GM21737 (cell line): ENCODE measurements around the gene EFCAB8.
"Not testable (repeated sequence)": the region's sequence is repeated elsewhere in the genome, so short reads cannot be mapped to it uniquely, and the experiment has no call there.

Experiments
- ATAC-seq: cut with Tn5 transposase; IDR thresholded peaks from one replicate; pipeline ENCODE4 v1.9.1; 2021; ENCODE audit warnings: mild to moderate bottlenecking, moderate library complexity; ENCODE audit not compliant: unreplicated experiment

The EFCAB8 gene

GRCh38 chr20:32839982-32840285, 18.8 kb upstream of the EFCAB8 start:
- ATAC-seq = no peak

GRCh38 chr20:32841174-32841573, 17.5 kb upstream of the EFCAB8 start:
- ATAC-seq = no peak

- ATAC-seq = no peak
Observed at GRCh38 chr20:32841632-32842031, 17.1 kb upstream of the EFCAB8 start.

DNA sequence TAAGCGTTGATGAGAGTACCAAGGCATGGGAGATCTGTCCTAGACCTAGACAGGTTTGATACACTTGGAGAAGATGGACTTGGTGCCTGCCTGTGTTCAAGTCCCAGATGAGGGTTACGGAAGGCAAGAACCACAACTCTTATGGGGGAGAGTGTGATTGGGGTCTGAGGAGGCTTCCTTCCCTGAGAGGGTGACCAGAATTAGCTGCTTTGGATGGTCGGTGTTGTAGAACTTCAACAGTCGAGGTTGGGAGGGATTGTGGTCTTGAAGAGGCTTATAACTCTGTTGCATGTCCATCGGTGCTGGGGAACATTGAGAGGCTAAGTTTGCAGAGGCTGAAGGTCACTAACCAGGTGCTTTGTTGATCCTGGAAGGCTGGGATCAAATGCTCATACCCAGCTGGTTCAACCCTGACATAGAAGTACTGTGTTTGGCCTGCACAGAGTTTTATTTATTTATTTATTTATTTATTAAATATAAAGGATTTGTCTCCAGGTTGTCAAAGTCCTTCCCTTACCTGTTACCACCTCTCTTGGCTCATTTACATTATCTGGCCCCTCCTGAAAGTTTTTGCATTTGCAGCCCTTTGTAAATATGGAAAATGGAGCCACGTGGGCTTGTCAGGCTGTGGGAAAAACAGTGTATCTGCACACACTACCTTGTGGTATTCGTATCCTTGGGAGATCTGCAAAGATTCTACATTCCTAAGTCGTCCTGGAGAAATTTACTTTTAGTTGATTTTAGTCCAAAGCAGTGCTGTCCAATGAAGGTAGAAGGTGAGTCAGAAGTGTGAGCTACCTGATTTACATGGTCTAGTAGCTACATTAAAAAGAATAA, 15.8 kb upstream of the EFCAB8 start:
- ATAC-seq = no peak

DNA sequence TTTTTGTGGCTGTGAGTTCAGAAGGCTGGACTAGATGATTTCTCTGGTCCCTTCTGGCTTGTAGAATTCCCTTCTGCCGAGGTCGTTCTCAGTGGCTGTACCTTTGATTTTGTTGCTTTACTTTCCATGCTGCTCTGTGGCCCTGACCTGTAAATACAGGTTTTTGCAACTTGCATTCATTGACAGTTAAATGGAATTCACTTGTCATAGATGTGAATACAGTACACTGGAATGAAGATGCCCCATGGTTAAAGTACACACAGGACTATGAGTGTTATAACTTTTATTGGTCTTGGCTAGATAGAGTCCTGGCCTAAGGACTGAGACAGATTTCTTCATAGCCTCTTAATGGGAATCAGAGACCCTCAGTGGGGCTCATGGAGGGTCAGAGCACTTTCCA, 12.9 kb upstream of the EFCAB8 start:
- no peak for ATAC-seq

GRCh38 chr20:32846852-32847251, 11.9 kb upstream of the EFCAB8 start:
- no peak for ATAC-seq

GRCh38 chr20:32847964-32848363, 10.8 kb upstream of the EFCAB8 start:
- no peak for ATAC-seq

DNA sequence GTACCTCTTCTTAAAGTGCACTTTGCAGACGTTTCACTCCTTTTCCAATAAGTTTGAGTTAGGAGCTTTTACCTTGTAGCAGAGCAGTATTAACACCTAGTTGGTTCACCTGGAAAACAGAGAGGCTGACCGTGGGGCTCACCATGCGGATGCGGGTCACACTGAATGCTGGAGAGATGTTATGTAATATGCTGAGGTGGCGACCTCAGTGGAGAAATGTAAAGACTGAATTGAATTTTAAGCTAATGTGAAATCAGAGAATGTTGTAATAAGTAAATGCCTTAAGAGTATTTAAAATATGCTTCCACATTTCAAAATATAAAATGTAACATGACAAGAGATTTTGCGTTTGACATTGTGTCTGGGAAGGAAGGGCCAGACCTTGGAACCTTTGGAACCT, 9.9 kb upstream of the EFCAB8 start:
- no peak for ATAC-seq

DNA sequence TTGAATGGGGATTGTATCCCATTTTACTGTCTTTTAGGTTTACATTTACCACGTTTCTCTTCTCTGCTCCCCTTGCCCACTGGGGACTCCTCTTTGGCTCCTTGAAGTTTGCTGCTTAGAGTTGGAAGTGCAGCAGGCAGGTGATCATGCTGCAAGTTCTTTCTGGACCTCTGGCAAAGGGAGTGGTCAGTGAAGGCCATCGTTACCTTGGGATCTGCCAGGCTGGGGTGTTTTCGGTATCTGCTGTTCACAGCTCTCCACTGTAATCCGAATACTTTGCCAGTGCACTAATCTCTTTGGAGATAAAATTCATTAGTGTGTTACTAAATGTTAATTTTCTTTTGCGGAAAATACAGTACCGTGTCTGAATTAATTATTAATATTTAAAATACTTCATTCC, 9.1 kb upstream of the EFCAB8 start:
- no peak for ATAC-seq

DNA sequence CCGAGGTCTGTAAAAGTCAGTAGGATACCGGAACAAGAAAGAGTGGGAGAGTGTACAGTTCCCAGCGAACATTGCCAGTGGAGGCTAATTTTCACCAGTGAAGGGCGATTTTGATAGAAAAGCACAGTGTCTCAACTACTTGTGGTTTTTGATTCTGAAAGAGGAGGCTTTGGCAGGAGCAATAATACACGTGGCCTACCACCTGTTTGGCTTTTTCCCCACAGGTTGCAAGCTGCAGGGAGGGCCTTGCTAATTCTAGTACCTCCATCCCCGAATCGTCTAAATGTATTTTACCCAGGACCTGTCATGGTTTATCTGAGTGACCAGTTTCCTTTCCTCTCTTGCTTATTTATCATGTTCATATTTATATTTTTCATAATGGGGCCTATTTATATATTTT, 3.3 kb upstream of the EFCAB8 start:
- ATAC-seq = no peak

- ATAC-seq = no peak
Observed at GRCh38 chr20:32858189-32858588, 534 bp upstream of the EFCAB8 start.

DNA sequence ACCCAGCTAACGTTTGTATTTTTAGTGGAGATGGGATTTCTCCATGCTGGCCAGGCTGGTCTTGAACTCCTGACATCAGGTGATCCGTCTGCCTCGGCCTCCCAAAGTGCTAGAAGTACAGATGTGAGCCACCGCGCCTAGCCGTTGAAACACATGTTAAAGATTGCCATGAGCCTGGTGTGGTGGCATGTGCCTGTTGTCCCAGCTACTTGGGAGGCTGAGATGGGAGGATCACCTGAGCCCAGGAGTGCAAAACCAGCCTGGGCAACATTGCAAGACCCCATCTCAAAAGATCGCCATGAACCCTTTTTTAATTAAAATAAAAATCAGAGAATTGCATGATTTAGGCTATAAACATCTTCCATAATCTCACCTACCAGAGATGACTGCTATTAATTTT, 2.7 kb downstream of the EFCAB8 start:
- ATAC-seq = no peak

DNA sequence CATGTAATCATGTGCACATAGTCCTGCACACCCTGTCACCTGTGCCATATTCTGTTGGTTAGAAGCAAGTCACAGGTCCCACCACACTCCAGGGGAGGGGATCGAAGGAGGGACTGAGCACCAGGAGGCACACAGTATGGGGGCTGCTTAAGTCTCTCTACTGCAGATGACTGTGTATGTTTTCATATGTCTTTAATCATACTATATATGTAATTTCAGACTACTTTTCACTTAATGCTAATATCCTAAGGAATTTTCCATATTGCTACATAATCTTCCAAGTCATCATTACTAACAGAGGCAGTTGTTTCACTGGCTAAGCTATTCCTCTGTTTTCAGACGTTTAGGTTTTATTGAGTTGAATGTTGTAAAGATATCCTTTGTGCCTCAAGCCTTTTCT, 10.8 kb downstream of the EFCAB8 start:
- no peak for ATAC-seq

DNA sequence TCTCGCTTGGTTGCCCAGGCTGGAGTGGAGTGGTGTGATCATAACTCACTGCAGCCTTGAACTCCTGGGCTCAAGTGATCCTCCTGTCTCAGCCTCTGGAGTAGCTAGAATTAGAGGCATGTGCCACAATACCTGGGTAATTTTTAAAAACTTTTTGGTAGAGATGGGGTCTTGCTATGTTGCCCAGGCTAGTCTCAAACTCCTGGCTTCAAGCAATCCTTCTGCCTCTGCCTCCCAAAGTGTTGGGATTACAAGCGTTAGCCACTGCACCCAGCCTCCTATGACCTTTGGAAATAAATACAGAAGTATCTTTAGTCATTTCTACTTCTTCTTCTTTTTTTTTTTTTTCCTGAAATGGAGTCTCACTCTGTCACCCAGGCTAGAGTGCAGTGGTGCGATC, 11.8 kb downstream of the EFCAB8 start:
- not testable (repeated sequence) for ATAC-seq

DNA sequence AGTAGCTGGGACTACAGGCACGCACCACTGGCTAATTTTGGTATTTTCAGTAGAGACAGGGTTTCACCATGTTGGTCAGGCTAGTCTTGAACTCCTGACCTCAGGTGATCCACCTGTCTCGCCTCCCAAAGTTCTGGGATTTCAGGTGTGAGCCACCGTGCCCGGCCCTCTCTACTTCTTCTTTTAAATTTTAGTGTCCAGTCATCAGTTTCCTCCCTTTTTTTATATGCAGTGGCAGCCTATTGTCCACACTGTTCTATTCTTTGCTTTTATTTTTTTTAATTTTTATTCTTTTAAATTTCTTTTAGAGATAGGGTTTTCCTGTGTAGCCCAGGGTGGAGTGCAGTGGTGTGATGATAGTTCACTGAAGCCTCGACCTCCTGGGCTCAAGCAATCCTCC, 12.3 kb downstream of the EFCAB8 start:
- no peak for ATAC-seq

DNA sequence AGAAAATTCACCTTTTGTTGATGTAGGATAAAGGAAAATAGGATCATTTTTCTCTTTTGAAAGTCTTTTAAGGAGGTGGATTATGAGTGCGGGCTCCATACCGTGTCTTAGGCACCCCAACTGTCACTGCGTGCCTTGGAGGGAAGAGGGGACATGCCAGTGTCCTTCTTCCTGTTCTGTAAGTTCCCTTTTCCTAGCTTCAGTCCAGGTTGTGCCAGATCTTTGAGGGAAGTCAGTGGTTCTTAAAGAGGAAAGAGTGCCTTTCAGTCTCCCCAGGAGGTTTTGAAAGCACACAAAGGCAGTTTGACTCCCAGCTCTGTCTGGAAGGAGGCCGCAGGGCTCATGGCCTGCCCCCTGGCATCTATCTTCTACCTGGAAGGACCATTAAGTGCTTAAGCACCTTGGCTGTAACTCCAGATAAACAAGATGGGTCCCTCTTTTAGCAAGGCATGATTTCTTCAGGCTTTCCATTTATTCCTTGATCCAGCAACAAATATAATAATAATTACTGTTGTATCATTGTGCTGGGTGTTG, 13.0 kb downstream of the EFCAB8 start:
- no peak for ATAC-seq

- no peak for ATAC-seq
Observed at GRCh38 chr20:32872266-32872665, 13.5 kb downstream of the EFCAB8 start.

DNA sequence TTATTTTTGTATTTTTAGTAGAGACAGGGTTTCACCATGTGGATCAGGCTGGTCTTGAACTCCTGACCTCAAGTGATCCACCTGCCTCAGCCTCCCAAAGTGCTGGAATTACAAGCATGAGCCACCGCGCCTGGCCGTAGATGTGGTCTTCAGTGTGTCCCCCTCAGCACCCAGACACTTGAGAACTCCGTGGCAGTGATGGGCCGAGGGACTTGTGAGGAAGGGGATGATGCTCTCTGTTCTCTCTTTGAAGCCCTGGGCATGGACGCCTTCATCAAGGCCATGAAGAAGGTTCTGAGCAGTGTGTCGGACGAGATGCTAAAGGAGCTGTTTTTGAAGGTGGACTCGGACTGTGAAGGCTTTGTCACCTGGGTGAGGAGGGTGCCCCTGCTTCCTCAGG, 16.9 kb downstream of the EFCAB8 start:
- ATAC-seq = no peak

DNA sequence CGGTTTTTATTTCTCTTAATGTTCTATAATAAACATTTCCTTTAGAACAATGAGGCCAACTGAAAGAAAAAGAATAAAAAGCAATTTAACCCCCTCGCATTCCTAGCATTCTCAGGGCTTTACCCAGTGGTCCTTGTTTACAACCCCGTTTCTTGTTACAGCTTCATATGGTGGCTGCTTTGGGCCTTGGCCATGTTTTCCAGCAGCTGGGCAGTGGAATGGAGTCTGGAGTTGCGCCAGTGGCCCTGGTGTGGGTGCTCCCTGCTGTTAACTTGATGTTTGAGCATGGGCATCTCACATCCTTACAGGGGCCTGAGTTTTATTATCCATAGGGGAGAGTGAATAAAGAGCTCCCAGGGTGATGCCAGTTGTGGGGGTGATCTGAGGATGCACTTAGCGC, 18.8 kb downstream of the EFCAB8 start:
- no peak for ATAC-seq

DNA sequence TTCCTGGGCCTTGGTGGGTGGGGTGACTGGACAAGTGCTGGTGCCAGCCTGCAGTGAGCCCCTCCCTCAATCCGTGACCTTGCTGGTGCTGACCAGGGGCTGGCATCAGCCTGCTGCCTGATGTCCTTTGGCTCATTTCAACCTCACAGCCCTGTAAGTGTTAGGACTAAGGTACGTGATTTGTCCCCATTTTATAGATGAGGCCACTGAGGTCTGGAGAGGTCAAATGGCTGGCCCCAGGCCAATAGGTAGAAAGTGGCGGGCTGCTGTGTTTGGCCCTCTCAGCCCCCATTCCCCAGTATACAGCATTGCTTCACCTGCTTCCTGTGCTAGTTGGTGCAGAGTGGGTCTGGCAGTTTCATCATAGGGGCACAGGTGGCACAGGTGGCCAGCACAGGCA, 20.1 kb downstream of the EFCAB8 start:
- ATAC-seq = no peak

GRCh38 chr20:32879538-32879937, 20.8 kb downstream of the EFCAB8 start:
- no peak for ATAC-seq

GRCh38 chr20:32880635-32881034, 21.9 kb downstream of the EFCAB8 start:
- no peak for ATAC-seq

GRCh38 chr20:32883081-32883480, 24.4 kb downstream of the EFCAB8 start:
- no peak for ATAC-seq
